ENCODE measurements around the gene PTPN7.
A peak's percentile ranks its signal among the peaks of the same experiment; 100 is the strongest.
"Not testable (repeated sequence)": the region's sequence is repeated elsewhere in the genome, so short reads cannot be mapped to it uniquely, and the experiment has no call there.

Gene PTPN7

DNA sequence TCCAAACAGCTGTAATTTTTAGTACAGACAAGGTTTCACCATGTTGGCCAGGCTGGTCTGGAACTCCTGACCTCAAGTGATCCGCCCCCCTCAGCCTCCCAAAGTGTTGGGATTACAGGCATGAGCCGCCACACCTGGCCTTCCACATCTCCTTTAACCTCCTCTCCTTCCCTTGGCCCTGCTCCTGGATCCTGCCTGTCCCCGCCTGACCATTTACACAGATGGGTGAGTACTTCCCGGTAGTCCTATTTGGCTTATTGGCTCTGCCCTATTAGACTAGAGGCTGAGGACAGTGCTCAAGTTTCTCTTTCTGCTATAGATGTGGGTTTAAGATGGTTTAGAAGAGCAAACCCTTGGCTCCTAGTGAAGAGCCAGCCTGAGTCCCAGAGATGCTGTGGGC is 7.1 kb downstream of the PTPN7 start:
- peaks cover 6% of the 10 kb centered on the region for H3K4me1 ChIP-seq (ENCODE audit: control insufficient read depth, insufficient read depth, low read length)
- H3K4me3 ChIP-seq (ENCODE audit: low read depth, low read length): no peak overlapping the region
- H3K9ac ChIP-seq (ENCODE audit: low read depth, low read length): no peak overlapping the region
- no peaks in the 10 kb centered on the region for H3K27me3 ChIP-seq (ENCODE audit: control insufficient read depth, insufficient read depth, low read length)
- no peaks in the 10 kb centered on the region for H3K36me3 ChIP-seq (ENCODE audit: control insufficient read depth, insufficient read depth, low read length)
- no peaks in the 10 kb centered on the region for H3K9me3 ChIP-seq (ENCODE audit: control insufficient read depth, insufficient read depth, low read length)

DNA sequence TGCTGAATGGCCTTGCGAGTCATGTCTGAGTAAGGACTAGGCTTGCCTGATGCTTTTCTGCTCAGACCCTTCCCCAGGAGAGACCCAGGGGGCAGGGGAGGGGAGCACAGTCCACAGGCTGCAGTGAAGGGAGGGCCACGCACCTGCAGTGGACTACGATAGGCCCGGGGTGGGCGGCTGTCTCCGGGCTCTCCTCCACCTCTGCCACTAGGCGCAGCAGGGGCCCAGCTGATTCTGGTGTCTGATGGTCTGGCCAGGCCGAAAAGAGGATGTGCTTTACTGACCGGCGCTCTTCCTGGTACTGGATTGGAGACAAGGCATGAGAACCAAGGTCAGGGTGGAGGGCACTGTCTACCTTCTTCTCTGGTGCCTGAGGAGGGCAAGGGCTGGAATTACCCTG is 8.0 kb downstream of the PTPN7 start:
- Histone ChIP-seq H3K4me1 (ENCODE audit: control insufficient read depth, insufficient read depth, low read length) (peaks cover 6% of the 10 kb centered on the region), H3K27me3 (ENCODE audit: control insufficient read depth, insufficient read depth, low read length) (no peaks in the 10 kb centered on the region), H3K9me3 (ENCODE audit: control insufficient read depth, insufficient read depth, low read length) (no peaks in the 10 kb centered on the region), H3K9ac (ENCODE audit: low read depth, low read length) (no peak overlapping the region), H3K36me3 (ENCODE audit: control insufficient read depth, insufficient read depth, low read length) (no peaks in the 10 kb centered on the region), H3K4me3 (ENCODE audit: low read depth, low read length) (no peak overlapping the region)

DNA sequence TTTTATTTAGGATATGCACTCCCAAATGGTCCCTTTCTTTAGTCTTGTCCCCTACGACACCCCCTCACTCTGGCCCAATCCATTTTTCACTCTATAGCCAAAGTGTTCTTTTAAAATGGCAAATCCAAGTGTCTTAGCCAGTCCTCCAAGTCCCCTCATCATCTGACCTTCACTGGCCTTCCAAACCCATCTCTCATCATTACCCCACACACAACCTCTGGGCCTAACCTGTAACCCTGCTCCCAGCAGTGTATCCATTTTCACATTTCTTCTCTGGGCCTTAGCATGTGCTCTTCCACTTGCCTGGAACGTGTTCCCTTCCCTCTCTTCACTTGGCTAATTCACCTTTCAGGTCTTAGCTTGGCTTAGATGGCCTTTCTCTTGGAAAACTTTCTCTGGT is 9.4 kb downstream of the PTPN7 start:
- H3K4me1 ChIP-seq (ENCODE audit: control insufficient read depth, insufficient read depth, low read length): peaks cover 6% of the 10 kb centered on the region
- H3K9ac ChIP-seq (ENCODE audit: low read depth, low read length): no peak overlapping the region
- no peaks in the 10 kb centered on the region for H3K9me3 ChIP-seq (ENCODE audit: control insufficient read depth, insufficient read depth, low read length)
- H3K27me3 ChIP-seq (ENCODE audit: control insufficient read depth, insufficient read depth, low read length): no peaks in the 10 kb centered on the region
- no peaks in the 10 kb centered on the region for H3K36me3 ChIP-seq (ENCODE audit: control insufficient read depth, insufficient read depth, low read length)
- H3K4me3 ChIP-seq (ENCODE audit: low read depth, low read length): no peak overlapping the region

DNA sequence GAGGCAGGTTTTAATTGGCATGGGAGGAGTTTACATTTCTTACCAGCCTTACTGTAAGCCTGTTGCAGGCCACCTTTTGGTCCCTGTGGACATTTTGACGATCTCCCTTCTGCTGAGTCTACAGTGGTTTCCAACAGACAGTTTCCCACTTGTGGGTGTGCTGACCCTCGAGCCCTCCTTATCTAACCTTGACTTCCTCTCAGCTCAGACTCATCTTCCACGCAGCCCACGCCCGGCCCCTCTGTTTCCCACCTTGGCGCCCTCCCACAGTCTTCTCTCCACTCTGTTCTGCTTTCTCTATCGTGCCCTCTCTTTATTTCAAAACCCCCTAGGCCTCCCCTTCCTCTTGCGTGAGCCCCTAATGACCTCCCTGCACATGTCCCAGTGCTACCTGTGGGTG is 9.8 kb downstream of the PTPN7 start:
- Histone ChIP-seq H3K4me1 (ENCODE audit: control insufficient read depth, insufficient read depth, low read length) (peaks cover 6% of the 10 kb centered on the region), H3K36me3 (ENCODE audit: control insufficient read depth, insufficient read depth, low read length) (no peaks in the 10 kb centered on the region), H3K4me3 (ENCODE audit: low read depth, low read length) (no peak overlapping the region), H3K27me3 (ENCODE audit: control insufficient read depth, insufficient read depth, low read length) (peaks cover under 1% of the 10 kb centered on the region), H3K9ac (ENCODE audit: low read depth, low read length) (no peak overlapping the region), H3K9me3 (ENCODE audit: control insufficient read depth, insufficient read depth, low read length) (no peaks in the 10 kb centered on the region)

DNA sequence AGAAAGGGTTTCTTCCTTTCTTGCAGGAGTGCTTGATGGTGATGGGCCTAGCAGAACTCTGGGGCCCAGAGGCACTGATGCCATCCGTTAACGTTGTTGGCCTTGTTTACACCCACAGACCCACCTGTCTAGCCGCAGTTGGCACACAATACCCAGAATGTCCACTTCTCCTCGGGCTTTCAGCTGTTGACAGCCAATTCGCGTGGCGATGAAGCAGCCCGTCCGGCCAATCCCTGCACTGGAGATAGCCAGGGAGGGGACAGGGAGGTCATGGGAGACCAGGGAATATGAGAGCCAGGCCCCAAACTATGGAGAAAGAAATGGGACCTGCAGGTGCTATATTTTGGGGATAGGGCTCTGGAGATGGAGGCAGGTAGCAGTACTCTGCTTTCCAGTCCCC is 10.2 kb downstream of the PTPN7 start:
- no peak overlapping the region for H3K4me3 ChIP-seq (ENCODE audit: low read depth, low read length)
- H3K27me3 ChIP-seq (ENCODE audit: control insufficient read depth, insufficient read depth, low read length): peaks cover 4% of the 10 kb centered on the region
- H3K9ac ChIP-seq (ENCODE audit: low read depth, low read length): no peak overlapping the region
- no peaks in the 10 kb centered on the region for H3K9me3 ChIP-seq (ENCODE audit: control insufficient read depth, insufficient read depth, low read length)
- H3K4me1 ChIP-seq (ENCODE audit: control insufficient read depth, insufficient read depth, low read length): peaks cover 9% of the 10 kb centered on the region
- H3K36me3 ChIP-seq (ENCODE audit: control insufficient read depth, insufficient read depth, low read length): no peaks in the 10 kb centered on the region

DNA sequence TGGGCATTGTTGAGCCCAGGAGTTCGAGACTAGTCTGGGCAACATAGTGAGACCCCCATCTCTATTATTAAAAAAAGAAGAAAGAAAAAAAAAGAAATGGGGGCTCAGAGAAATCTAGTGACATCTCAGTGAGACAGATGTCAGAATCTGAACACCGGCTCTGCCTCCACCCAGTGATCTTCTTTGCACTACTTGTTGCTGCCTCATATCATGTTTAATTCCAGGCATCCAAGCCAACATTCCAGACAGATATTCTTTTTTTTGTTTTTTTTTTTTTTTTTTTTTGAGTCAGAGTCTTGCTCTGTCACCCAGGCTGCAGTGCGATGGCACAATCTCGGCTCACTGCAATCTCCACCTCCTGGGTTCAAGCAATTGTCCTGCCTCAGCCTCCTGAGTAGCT is 10.8 kb downstream of the PTPN7 start:
- peaks cover 8% of the 10 kb centered on the region for H3K27me3 ChIP-seq (ENCODE audit: control insufficient read depth, insufficient read depth, low read length)
- no peaks in the 10 kb centered on the region for H3K9me3 ChIP-seq (ENCODE audit: control insufficient read depth, insufficient read depth, low read length)
- H3K9ac ChIP-seq (ENCODE audit: low read depth, low read length): no peak overlapping the region
- no peak overlapping the region for H3K4me3 ChIP-seq (ENCODE audit: low read depth, low read length)
- no peaks in the 10 kb centered on the region for H3K36me3 ChIP-seq (ENCODE audit: control insufficient read depth, insufficient read depth, low read length)
- peaks cover 11% of the 10 kb centered on the region for H3K4me1 ChIP-seq (ENCODE audit: control insufficient read depth, insufficient read depth, low read length)

DNA sequence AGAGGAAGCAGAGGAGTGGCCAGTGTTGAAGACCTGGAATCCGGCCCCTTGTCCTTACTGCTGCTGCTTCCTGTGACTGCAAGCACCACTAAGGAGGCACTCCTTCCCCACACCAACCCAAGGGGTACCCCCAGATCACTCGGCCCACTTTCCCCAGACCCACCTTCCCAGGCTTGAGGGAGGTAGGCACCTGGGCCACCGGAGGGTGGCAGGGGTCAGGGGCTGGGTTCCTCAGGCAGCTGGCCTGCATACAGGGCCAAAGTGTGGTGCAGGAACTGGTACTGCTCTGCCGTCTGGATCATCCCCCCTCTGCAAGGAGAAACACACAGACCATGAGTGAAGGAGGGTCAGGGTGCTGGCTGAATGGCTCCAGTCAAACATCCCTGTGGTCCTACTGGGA is 12.0 kb downstream of the PTPN7 start:
- no peaks in the 10 kb centered on the region for H3K9me3 ChIP-seq (ENCODE audit: control insufficient read depth, insufficient read depth, low read length)
- no peak overlapping the region for H3K4me3 ChIP-seq (ENCODE audit: low read depth, low read length)
- H3K36me3 ChIP-seq (ENCODE audit: control insufficient read depth, insufficient read depth, low read length): no peaks in the 10 kb centered on the region
- peaks cover 8% of the 10 kb centered on the region for H3K27me3 ChIP-seq (ENCODE audit: control insufficient read depth, insufficient read depth, low read length)
- peaks cover 5% of the 10 kb centered on the region for H3K4me1 ChIP-seq (ENCODE audit: control insufficient read depth, insufficient read depth, low read length)
- H3K9ac ChIP-seq (ENCODE audit: low read depth, low read length): no peak overlapping the region

DNA sequence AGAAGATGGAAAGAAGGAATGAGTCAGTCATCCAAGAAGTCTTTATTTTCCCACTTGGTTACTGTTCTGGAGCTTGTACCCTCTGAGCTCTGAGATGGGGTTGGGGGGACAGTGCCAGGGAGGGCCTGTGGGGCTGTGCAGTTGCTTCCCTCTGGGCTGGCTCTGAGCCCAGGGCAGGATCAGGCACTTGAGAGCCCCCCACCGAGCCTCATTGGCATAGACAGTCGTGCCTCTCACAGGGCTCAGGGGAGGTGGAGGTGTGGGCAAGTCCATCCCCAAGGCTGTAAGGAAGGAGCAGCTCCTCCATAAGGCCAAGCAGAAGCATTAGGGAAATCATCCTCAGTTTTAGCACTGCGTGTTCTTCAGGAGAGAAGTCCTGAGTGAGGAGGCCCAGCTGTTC is 13.4 kb downstream of the PTPN7 start:
- peaks cover 12% of the 10 kb centered on the region for H3K4me1 ChIP-seq (ENCODE audit: control insufficient read depth, insufficient read depth, low read length)
- peaks cover 8% of the 10 kb centered on the region for H3K27me3 ChIP-seq (ENCODE audit: control insufficient read depth, insufficient read depth, low read length)
- no peak overlapping the region for H3K4me3 ChIP-seq (ENCODE audit: low read depth, low read length)
- H3K36me3 ChIP-seq (ENCODE audit: control insufficient read depth, insufficient read depth, low read length): no peaks in the 10 kb centered on the region
- H3K9me3 ChIP-seq (ENCODE audit: control insufficient read depth, insufficient read depth, low read length): no peaks in the 10 kb centered on the region
- H3K9ac ChIP-seq (ENCODE audit: low read depth, low read length): no peak overlapping the region

DNA sequence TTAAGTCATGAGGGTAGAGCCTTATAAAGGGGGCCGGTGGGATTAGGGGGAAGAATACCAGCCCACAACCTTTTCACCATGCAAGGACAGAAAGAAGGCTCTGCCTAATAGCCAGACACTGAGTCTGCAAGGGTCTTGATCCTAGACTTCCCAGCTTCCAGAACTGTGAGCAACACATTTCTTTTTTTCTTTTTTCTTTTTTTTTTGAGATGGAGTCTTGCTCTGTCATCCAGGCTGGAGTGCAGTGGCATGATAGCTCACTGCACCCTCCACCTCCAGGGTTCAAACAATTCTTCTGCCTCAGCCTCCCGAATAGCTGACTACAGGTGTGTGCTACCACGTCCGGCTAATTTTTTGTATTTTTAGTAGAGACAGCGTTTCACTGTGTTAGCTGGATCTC is 14.1 kb downstream of the PTPN7 start:
- H3K27me3 ChIP-seq (ENCODE audit: control insufficient read depth, insufficient read depth, low read length): peaks cover 8% of the 10 kb centered on the region
- H3K36me3 ChIP-seq (ENCODE audit: control insufficient read depth, insufficient read depth, low read length): no peaks in the 10 kb centered on the region
- peaks cover 12% of the 10 kb centered on the region for H3K4me1 ChIP-seq (ENCODE audit: control insufficient read depth, insufficient read depth, low read length)

DNA sequence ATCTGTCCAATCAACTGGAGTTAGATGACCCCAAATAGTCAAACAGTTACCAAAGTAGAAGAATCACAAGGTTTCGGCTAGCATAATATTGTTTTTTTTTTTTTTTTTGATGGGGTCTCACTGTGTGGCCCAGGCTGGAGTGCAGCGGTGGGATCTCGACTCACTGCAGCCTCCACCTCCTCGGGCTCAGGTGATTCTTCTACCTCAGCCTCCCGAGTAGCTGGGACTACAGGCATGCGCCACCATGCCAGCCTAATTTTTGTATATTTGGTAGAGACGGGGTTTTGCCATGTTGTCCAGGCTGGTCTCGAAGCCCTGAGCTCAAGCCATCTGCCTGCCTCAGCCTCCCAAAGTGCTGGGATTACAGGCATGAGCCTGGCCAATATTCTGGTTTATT is 14.7 kb downstream of the PTPN7 start:
- not testable (repeated sequence) for H3K4me3 ChIP-seq (ENCODE audit: low read depth, low read length); H3K9me3 ChIP-seq (ENCODE audit: control insufficient read depth, insufficient read depth, low read length); H3K36me3 ChIP-seq (ENCODE audit: control insufficient read depth, insufficient read depth, low read length); H3K9ac ChIP-seq (ENCODE audit: low read depth, low read length); H3K27me3 ChIP-seq (ENCODE audit: control insufficient read depth, insufficient read depth, low read length)
- peaks cover 12% of the 10 kb centered on the region for H3K4me1 ChIP-seq (ENCODE audit: control insufficient read depth, insufficient read depth, low read length)

More for the DNA sequence above, 14.1 kb downstream of the PTPN7 start:
- no peak overlapping the region for H3K4me3 ChIP-seq (ENCODE audit: low read depth, low read length)
- no peak overlapping the region for H3K9ac ChIP-seq (ENCODE audit: low read depth, low read length)
- H3K9me3 ChIP-seq (ENCODE audit: control insufficient read depth, insufficient read depth, low read length): no peaks in the 10 kb centered on the region

DNA sequence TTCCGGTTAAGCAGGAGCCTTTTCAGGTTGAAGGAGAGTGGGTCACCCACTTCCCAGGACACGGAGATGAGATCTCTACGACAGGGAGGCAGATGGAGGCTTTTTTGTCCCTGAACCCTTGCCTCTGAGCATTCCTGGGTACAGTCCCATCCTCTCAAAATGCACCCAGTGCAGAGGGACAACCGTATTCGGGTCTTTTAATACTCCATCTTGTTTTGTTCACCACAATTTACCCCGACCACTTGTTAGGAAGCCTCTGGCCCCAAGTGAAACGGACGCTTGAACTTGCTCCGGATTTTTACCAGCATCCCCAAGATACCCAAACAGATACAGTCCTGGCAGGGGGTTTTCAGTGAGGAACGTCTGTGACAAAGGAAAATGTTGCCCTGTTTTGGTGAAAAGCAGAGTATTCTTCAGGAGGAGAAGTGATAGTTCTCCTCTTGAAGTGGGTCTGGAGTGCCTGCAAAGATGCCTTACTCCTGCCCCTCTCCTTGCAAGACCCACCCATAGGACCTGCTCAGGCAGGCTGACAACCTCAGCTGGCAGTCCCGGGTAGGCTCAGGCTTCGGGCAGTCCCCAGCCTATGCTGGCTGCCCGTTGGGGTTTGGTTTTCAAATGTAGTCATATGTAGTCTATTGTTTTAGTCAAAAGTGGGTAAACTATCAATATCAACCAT is 15.2 kb downstream of the PTPN7 start:
- Histone ChIP-seq H3K9me3 (ENCODE audit: control insufficient read depth, insufficient read depth, low read length) (no peaks in the 10 kb centered on the region), H3K4me1 (ENCODE audit: control insufficient read depth, insufficient read depth, low read length) (peaks cover 12% of the 10 kb centered on the region), H3K9ac (ENCODE audit: low read depth, low read length) (peak overlapping the region; percentile 92), H3K4me3 (ENCODE audit: low read depth, low read length) (peak overlapping the region; percentile 69), H3K36me3 (ENCODE audit: control insufficient read depth, insufficient read depth, low read length) (no peaks in the 10 kb centered on the region), H3K27me3 (ENCODE audit: control insufficient read depth, insufficient read depth, low read length) (peaks cover 8% of the 10 kb centered on the region)

DNA sequence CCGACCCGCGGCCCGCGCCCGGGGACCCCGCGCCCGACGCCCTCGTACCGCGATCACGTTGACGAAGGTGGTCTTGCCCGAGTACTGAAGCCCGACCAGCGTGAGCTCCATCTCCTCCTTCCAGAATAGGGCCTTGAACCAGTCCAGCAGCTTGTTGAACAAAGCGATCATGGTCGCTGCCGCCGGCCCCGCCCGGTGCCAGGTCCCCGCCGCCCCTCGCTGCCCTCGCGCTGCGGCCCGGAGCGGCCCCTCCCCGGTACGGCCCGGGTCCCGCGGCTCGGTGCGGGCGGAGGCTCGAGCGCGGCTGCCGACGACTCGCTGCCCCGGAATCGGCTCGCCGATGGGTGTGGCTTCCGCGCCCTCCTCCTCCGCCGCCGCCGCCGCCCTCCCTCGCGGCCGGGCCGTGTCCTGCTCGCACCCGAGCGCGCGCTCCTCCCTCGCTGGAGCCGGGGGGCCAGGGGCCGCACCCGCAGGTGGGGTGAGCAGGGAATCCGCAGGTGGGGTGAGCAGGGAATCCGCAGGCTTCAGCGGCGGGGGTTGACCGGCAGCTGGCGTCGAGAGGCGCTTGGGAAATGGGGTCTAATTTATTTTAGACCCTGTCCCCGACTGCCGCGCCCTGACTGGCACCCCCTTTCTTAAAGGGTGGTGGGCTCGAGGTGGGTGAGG is 15.9 kb downstream of the PTPN7 start, which contains the start of gene ARL8A:
ARL8A (minus strand) TSS at position 336 of the 666 bp plus-strand sequence; CDS start at position 171, 165 bp downstream.
- Histone ChIP-seq H3K4me3 (ENCODE audit: low read depth, low read length) (peak within 1 kb of the TSS; percentile 69), H3K36me3 (ENCODE audit: control insufficient read depth, insufficient read depth, low read length) (no peaks in the 10 kb centered on the region), H3K9me3 (ENCODE audit: control insufficient read depth, insufficient read depth, low read length) (no peaks in the 10 kb centered on the region), H3K4me1 (ENCODE audit: control insufficient read depth, insufficient read depth, low read length) (peaks cover 12% of the 10 kb centered on the region), H3K27me3 (ENCODE audit: control insufficient read depth, insufficient read depth, low read length) (peaks cover 8% of the 10 kb centered on the region), H3K9ac (ENCODE audit: low read depth, low read length) (peak within 1 kb of the TSS; percentile 92)

Measured in iPS-15b (cell line).